Fibroblast of skin of left quadriceps (primary cell): Measurements from ENCODE around the gene ELMO1.

Source experiments
- DNase-seq, 2 experiments: peaks; one replicate each; pipeline ENCODE4 v3.0.0-alpha.2; 2013; ENCODE audit warnings: low read depth in 2 of 2

The ELMO1 gene

DNA sequence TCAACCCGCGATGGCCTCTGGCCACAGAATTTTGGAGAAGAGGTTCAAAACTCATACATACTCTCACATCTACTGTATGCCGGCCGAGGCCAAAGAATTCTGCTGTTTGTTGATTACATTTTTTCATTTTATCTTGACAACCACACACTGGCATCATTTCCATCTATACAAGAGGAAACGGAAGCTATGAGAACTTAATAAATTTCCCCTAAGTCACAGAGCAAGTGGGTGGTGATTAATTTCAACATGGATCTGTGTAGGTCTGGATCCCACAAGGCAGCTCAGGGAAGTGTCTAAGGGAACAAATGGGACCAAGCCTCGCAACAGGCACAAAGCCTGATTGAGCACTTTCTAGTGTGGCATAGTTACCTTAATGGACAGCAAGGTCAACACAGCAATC is 18.0 kb downstream of the ELMO1 start:
- DNase-seq: no peak

DNA sequence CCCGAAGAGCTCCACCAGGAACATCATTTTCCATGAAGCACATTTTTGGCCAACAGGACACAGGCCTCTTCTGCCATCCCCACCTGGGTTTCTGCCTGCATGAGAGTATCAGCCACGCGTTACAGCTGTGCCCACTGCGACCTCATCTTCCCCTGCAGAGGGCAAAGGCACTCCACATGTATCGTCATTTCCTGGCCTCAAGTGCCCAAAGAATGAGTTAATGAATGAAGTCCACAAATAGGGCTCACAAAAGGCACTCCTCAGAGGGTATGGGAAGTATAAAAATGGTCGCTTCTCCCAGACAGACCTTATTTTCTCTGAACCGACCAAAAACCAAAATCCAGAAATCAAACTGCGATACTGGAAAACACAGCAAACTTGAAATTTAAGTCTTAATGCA is 18.5 kb downstream of the ELMO1 start:
- no peak for DNase-seq

DNA sequence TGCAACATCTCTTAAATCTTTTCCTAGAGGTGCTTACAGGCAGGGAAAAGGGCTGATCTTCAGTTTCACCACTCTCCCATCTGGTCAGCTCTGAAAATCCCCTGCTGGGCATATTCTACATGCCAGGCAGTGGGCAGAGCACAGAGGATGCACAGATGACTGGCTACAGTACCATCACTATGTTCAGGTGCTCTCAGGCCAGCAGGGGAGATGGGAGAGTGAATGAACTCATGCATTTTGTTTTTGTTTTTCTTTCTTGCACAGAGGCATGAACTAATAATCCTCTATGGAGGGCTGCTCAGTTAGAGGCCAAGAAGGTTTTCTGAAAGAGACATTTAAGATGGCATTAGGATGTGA is 19.3 kb downstream of the ELMO1 start:
- no peak for DNase-seq

DNA sequence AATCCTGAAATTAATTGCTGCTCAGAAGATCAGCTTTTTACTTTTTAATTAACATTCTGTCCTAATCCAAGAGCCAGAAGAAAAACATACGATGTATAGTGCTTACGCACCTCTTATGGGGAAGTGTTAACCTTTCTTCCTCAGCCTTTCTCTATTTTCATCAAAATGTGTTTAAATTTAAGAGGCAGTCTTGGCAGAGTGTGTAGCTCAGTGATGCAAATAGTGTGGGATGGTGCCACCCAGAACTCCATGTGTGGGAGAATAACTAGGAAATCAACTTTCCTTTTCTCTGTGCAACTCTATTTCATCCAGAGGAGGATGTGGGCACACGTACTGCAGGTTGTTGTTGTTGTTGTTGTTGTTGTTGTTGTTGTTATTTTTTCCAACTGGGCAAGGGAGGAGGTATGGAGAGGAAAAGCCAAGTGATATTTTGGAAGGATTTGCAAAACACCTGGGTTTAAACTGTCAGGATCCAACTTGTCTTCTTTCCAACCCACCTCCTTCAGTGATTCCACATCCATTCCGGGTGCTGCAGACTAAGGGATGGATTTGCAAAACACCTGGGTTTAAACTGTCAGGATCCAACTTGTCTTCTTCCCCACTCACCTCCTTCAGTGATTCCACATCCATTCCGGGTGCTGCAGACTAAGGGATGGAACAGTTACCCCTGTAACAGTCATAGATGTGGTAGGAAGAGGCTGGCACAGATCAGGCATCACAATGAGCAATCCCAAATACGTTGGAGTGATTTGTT is 19.8 kb downstream of the ELMO1 start:
- no peak for DNase-seq

DNA sequence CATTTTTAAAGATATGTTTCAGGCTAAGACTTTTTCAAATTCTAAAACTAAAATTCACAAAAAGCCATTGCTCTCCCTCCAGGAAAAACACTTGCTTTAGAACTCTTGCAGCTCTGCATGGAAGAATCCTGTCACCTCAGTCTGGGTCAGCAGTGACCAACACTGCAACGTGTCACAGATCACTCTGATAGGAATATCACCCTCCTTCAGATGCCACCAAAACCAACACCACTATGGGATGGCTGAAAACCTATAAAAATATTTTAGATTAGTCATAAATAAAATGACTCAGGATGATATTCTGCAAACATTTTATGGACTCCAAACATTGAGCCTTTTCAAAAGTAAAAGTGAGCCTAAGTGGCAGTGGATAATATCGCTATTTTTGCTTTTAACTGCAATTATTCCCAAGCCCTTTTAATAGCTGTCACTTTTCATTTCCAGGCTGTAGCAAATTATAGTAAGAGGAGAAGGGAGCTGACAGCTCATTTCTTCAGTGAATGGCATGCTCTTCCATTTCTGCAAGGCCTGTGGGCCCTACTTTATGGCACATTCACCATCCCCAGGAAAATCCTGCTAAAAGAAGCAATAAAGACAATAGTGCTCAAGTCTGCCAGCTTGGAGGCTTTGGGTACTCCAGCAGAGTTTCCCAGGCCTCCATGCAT is 21.3 kb downstream of the ELMO1 start:
- DNase-seq: no peak

DNA sequence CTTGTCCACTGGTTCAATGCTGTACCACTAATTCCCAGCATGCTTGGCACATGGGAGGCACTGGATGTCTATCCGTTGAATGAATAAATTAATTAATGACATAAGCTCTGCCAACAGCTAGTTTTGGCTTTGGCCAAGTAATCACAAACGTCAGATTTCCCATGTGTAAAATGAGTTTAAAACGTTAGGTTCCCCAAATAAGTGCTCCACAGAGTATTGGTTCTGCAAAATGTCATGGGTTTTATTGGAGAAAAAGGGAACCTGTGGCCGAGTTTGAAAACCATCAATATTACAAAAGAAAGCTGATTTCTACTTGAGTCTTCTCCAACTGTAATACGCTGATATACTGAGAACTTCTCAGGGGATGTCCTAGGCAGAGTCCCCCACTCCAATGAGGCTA is 23.2 kb downstream of the ELMO1 start:
- no peak for DNase-seq

DNA sequence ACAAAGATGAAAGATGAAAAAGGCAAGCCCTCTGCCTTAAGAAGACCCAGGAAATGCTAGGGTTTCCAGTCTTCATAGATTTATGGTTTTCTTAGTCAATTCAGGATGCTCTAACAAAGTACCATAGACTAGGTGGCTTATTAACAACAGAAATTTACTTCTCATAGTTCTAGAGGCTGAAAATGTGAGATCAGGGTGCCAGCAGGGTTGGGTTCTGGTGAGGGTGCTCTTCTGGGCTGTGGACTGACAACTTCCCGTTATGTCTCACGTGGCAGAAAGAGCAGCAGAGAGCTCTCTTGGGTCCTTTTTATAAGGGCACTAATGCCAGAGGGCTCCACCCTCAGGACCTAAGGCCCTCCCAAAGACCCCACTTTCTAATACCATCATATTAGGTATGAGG is 23.7 kb downstream of the ELMO1 start:
- no peak for DNase-seq

DNA sequence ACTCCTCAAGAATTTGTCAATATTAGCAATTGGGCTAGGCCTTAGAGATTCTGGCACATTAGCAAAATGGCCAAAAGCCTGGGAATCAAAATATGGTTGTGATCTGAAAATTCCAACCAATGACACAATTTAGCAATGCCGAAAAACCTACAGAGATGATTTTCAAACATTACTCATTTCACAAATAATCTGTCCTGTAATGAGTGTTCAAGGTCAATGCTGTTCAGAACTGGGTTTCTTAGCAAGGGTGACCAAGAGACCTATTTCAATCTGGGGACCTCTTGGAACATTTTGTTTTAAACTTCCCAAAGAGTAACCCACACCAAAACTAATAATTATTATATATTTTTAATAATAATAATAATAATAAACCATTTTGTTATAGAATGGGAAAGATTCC is 24.1 kb downstream of the ELMO1 start:
- DNase-seq: no peak

DNA sequence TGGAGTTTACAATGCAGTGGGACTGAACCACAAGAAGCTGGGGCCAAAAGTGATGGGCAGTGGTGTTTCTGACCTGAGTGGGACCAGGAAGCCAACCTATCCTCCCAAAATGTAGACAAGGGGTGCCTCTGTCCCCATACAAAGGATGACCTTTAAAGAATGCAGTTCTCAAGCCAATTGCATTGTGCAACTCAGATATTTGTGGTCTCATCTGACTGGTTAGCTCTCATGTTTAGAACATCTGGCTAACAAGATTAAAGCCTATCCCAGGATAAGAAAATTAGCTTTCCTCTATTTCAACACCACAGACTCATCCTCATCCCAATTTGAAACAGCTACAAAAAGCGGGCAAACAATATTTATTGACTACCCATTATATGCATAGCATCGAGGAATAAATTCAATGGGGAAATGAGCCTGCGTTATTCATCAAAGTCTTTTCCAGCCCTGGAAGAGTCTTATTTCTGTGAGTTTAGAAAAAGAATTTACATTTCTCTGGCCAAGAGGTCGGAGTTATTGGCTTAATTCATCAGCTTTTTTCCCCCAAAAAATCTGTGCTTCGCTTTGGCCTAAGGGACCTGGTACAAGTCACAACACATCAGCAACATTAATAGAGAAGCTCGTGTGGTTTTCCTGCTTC is 26.7 kb downstream of the ELMO1 start:
- DNase-seq: no peak

DNA sequence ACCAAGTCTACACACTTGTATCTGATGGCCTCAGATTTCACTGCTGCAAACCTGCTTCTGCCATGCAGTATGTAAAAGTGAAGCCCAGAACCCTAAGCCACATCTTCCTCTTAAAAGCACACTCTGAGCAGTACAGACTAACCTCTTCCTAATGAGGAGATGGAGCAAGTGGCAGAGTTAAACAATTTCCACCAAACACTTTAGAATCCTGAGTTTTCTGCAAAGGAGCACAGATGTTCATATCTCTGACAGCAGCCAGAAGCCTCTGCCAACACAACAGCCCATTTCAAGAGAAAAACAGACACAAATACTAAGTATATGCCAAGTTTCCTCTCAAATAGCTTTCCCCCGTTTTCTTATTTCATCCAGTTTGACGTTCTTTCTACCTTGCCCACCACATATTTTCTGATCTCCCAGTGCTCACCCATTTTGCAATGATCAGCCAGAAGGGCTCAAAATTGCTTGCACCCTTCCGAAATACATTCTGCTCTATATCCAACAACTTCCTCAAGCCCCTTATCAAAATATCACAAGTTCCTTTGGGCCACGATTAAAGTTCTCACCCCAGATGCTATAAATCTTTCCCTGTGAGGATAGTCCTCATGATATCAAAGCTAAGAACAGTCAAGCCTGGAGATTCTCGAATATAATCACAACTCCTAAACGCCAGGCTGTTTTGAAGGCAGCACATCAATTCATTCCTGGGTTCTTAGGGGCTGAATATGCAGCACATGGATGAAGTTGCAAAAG is 27.5 kb downstream of the ELMO1 start:
- DNase-seq: no peak

DNA sequence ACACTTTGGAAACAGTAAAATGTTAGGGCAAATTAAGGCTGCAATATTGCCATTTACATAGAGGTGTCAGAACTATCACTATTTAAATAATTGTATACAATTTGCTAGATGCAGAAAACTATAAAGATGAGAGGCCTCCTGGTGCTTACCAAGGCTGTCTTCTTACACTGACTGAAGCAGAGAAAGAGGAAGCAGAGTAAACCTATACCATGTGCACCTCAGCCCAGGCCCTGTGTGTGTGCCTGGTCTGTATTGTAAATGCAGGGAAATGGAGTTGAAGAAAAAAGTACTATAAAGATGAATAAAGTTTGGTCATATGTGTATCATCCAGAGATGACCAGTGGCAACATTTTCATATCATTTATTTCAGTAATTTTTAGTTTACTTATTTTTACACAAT is 29.2 kb downstream of the ELMO1 start:
- DNase-seq: no peak

DNA sequence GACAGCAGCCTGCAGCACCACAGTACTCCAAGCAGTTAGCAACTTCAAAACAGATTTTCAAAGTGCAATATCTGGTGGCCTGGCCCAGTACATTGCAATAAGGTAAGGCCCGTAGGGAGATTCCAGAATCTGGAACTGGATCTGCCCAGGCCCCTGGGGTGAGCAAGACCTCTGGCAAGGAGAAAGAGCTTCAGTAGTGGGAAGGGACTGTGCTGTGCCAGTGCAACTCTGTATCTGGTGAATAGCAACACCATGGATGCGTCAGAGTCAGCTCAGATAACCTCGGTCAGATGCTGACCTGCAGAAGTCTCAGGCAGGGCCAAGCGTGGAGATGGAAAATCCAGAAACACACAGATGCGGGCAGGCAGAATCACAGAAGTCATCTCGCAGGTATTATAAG is 30.3 kb downstream of the ELMO1 start:
- DNase-seq: no peak

DNA sequence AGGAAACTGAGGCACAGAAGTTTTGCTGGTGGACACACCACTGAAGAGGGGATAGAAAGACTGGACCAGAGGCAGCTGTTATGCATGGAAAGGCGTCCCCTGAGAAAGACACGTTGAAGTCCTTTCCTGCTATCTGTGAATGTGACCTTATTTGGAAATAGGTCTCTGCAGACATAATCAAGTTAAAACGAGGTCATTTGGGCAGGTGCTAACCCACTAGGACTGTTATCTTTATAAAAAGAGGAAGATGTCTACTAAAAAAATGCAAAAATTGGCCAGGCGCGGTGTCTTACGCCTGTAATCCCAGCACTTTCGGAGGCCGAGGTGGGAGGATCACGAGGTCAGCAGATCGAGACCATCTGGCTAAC is 31.6 kb downstream of the ELMO1 start:
- no peak for DNase-seq

DNA sequence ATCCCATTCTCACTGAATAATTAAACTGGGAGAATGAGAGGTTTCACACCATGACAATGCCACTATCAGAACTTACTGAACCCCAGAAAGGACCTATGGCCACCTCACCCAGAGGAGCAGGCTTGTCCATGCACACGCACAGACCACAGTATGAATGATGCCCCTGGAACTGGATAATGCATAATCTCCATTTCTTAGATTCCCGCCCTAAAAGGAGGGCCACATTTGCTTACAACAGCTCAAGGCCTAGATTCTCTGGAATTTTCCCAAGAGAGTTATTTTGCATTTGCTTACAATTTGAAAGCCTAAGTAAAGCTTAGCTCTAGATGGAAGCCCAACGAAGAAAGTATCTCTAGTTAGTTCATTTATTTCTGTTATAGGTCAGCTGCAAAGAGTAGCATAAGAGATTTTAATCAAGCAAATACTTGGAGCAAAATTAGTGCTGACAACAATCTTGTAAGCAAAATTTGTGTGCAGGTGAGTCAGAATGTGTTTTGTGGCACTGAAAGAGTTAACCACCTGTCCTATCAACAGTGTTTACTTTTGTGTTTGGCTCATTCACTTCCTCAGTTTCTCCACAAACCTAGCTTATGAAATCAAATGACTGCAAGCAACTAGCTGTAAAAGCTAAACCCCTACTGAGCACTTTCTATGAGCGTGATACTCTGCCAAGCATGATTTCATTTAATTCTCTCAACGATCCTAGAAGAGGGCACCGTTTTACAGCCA is 32.1 kb downstream of the ELMO1 start:
- DNase-seq: no peak

DNA sequence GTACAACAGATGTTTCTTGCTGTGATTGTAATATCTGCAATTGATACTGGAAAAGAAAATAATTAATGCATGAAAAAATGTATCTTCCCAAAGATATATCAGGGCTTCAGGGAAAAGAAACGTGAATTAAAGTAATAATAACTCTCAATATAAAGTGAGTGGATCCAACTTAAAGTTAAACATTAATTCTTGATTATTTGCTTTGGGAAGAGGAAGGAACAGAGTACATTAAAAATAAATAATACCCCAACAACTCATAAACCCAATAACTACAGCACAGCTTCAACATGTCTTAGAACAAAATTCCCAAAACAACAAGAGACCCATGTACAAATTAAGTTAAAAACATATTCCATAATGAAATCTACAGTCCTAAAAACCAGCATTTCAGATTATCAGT is 33.0 kb downstream of the ELMO1 start:
- no peak for DNase-seq

DNA sequence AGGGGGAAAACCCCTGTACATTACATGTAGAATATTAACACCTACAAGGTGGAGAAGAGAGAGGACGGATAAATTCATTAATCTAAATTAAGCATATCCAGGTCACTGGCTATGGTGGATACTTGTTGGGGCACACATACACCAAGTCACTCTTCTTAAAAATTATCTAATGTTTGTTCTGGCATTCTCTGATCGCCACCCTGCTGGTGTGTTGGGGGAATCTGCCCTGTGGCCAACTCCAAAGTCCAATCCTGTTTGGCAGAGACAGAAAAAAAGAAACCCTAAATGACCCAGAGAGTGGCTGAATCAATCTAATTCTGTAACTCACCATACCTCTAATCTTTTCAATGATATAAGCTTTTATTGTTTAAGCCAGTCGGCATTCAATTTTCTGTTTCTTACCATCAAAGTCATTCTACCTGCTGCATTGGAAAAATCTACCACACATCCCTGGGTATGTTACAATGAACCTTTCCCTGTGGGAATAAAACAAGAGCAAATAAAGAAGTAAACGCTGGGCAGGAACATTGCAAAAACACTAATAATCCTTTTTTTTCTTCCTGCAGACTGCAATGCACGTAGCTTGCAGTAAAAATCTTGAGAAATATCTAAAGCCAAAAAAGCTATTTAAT is 34.2 kb downstream of the ELMO1 start:
- DNase-seq: no peak

DNA sequence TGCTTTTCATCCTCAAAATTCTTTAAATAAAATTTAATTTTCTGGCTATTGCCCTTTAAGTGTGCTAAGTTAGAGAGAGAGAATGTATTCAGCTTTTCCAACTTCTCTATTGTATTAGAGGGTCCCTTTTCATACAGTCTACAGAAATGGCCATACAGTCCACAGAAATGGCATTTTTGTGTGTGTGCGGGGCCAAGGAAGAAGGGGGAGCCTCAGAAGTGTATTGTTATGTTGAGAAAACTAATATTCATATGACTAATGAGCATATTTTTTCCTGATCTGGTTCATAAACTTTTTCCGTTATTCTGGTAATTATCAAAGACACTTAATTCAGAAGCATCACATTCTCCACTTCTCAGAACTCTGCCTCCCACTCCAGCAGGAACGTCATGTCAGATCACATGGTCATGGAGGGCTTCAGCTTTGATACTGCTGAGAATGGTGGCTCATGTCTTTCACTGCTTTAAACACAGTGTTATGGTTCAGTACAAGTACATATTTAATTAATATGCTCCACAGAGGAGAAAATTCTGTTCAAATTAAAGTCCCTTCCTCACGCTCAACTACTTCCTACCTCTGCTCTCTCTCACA is 37.1 kb downstream of the ELMO1 start:
- DNase-seq: no peak

DNA sequence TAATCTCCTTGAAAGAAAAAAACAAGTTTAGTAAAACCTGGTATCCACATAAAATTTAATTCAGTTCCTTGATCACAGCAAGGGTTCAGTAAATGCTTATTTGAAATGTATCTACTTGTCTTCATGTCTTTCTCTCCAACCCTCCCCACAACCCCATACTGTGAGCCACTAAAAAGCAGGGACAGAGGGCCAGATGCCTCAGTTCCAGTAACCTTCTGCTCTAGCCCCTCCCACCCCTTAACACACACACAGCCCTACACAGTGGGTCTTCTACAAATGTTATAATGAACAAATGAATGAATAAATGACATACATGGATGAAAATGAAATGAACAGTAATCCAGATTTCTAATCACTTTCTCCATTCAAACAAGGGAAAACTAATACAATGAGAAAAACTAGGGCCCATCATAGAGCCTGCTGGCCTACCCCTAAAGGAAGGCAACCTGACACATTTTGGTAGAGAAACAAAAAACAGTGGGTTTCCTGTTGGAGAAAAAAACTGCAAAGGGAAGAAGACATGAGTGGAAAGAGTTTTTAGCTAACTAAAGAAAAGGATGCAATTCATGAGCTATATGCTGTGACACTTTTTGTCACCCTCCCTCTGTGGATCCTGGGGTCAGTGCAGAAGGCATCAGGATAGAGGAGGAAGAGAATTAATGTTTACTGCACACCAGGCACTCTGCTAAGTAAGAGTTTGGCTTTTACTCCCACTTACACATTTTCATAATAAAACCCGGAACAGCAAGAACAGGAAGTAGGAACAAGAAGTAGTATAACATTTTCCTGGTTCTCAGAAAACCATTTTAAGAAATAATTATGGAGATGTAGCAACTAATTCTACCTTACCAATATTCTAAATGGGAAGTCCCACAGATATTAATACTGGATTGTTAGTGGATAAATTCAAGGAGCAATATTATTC is 38.1 kb downstream of the ELMO1 start:
- DNase-seq: no peak

DNA sequence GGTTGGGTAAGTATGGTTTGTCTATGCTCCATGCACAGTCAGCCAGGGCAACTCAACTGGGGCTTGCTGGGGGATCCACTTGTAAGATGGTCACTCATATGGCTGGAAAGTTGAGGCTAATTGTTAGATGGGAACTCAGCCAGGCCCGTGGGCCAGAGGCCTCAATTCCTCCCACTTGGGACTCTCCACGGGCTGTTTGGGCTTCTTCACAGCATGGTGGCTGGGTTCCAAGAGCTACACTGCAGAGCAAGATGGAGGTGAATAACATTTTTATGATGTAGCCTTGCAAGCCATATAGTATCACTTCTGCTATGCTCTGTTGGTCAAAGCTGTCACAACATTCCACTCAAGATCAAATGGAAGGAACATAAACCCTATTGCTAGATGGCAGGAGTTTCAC is 39.2 kb downstream of the ELMO1 start:
- DNase-seq: no peak
